NCI-H1092 treated with DMSO at 0.1 percent for 48 hours (cell line): ENCODE data around the gene MPDZ.

Source experiments
- DNase-seq: peaks from one replicate; lab custom pipeline; 2025; lab: John Stamatoyannopoulos, UW

The MPDZ gene

DNA sequence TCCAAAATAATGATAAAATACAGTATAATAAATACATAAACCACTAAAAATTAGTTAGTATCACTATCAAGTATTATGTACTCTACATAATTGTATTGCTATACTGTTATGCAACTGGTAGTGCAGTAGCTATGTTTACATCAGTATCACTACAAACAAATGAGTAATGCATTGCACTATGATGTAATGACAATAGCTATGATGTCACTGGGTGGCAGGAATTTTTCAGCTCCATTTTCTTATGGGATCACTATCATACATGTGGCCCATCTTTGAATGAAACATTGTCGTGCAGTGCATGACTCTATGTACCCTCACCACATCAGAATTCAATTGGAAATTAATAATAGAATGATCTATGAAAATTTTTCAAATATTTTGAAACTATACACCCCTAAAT, 201.3 kb downstream of the MPDZ start:
- no peak for DNase-seq

DNA sequence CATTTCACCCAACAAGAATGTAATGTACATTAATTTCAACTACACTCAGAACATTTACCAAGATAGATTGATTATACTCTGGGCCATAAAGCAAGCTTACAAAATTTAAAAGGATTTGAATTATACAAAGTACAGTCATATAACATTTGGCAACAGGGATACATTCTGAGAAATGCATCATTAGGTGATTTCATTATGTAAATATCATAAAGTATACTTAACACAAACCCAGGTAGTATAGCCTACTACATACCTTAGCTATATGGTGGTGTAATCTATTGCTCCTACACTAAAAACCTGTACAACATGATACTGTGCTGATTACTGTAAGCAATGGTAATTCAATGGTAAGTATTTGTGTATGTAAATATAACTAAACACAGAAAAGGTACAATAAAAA, 202.9 kb downstream of the MPDZ start:
- no peak for DNase-seq

DNA sequence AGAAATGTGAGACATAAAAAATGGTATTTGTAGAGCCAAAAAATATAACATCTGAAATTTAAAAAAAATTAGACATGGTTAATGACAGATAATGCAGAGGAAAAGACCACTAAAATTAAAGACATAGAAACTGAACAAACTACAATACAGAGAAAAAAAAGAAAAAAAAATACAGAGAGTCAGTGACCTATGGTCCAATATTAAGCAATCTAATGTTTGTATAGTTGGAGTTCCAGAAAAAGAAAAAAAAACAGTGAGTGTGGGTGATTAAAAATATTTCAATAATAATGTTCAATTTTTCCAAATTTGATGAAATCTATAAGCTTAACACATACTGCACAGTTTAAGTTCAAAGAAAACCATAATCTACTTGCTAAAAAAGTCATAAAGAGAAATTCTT, 207.6 kb downstream of the MPDZ start:
- DNase-seq, result no peak

DNA sequence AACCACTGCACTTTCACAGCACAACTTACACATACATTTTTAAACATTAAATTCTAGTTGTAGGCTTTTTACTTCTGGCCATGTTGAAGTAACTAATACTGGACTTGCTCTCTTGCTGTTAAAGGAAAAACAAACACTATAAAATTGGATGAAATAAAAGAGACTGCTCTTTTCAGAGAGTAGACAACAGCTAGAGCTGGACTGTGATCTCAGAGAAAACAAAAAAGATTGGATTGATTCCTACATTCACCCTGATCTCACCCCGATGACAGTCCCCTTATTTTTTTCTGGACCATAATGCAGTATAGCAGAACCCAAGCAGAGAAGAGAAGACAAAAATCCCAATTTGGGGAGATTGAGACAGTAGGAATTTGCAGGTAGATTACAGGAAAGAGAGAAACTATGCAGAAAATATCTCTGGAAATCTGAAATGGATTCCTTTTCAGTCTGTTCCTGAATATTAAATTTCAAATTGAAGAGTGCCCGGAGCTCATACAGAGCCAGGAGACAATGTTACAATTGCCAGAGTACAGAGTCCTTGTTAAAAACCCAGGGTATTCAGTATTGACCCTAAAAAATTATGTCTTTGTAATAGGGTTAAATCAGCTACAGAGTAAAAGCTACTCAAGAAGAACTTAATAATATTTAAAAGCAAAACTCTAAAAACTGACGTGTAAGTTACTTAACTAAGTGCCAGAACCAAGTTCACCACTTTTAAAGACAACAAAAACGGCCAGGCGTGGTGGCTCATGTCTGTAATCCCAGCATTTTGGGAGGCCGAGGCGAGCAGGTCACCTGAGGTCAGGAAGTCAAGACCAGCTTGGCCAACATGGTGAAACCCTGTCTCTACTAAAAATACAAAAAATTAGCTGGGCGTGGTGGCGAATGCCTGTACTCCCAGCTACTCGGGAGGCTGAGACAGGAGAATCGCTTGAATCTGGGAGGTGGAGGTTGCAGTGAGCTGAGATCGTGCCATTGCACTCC, 208.6 kb downstream of the MPDZ start:
- peak; percentile 98 for DNase-seq

DNA sequence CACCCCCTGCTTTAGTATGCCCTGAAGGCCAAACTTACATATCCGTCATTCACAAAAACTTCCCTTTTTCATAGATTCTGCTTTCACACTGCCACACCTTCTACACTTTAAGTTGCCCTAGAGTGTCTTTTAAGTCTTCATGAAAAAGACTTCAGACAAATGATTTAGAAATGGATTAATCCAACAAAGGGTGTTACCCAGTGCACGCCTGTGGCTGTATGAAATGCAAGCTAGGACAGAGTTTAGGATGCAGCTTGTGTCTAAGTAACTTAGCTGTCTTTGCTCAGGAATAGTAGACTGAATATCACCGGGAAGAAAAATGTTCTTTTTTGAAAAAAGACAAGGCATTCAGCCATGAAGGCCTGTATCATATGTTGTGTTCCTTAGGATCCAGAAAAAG, 210.0 kb downstream of the MPDZ start:
- DNase-seq, result peak; percentile 52

DNA sequence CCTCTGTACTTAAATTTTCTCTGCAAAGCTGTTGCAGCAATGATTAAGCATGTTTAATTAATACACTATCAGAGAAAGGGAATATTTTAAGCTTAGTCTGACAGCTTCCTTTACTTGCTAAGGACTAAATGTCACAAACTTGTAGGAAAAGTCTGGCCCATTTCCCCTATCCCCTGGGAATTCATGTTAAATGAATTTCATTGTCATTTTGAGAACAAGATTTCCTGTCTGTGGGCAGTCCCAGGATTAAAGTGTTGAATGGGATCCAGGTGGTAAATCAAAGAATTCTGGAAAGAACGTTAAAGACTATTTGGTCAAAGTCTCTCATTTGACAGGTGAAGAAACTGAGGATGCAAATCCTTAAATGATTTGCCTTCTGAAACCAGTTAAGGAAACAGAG, 214.8 kb downstream of the MPDZ start:
- DNase-seq, result no peak

DNA sequence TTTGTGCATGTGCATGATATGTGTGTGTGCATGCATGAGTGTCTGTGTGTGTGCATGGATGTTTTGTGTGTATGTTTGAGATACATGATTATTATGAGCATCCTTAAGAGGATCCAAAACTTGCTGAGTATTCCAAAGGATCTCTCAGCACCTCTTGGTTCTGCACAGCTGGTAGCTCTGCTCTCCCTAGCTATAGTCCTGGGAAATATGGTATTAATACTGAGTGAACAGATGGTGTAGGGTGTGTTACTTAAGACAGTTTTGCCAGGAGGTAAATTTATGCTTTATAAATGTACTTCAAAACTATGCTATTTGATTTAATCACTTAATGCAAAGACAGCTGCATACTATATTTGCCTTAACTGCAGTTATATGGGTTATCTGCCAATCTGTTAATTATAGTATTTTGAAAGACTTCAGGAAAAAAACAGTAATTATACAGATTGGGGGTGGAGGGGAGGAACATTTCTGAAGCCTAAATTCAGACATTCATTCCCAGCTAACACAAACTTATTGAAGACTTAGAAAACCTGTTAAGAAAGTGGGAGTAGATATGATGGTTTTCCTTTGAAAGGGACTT, 215.5 kb downstream of the MPDZ start:
- no peak for DNase-seq

DNA sequence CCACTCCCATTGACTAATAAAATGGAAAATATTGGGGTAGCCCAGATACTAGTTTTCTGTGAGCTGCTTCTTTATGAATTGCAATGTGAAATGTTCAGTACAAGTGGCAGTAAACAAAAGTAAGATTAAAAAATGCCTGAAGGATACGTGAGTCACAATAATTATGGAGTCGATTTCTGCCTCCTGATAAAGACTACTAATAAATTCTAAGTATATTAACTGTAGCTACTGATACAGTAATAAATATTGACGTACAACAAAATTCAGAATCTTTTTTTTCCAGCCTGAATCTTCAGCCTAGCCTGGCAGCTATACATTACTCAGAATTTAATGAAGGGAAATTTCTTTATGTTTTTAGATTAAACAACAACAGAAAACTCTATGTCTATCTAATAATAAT, 218.1 kb downstream of the MPDZ start:
- DNase-seq, result no peak
